ENCODE results near the gene ARFRP1.

DNA sequence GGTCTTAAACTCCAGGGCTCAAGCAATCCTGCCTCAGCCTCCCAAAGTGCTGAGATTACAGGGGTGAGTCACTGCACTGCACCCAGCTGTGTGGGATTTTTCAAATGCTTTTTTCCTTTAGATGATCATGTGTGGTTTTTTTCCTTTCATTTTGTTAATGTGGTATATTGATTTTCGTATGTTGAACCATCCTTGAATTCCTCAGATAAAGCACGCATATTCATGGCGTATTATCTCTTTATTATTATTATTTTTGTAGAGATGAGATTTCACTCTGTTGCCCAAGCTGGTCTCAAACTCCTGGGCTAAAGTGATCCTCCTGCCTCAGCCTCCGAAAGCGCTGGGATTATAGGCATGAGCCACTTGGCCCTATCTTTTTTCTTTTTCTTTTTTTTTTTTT is 7.1 kb upstream of the ARFRP1 start:
- TF ChIP-seq, protein P1, sequence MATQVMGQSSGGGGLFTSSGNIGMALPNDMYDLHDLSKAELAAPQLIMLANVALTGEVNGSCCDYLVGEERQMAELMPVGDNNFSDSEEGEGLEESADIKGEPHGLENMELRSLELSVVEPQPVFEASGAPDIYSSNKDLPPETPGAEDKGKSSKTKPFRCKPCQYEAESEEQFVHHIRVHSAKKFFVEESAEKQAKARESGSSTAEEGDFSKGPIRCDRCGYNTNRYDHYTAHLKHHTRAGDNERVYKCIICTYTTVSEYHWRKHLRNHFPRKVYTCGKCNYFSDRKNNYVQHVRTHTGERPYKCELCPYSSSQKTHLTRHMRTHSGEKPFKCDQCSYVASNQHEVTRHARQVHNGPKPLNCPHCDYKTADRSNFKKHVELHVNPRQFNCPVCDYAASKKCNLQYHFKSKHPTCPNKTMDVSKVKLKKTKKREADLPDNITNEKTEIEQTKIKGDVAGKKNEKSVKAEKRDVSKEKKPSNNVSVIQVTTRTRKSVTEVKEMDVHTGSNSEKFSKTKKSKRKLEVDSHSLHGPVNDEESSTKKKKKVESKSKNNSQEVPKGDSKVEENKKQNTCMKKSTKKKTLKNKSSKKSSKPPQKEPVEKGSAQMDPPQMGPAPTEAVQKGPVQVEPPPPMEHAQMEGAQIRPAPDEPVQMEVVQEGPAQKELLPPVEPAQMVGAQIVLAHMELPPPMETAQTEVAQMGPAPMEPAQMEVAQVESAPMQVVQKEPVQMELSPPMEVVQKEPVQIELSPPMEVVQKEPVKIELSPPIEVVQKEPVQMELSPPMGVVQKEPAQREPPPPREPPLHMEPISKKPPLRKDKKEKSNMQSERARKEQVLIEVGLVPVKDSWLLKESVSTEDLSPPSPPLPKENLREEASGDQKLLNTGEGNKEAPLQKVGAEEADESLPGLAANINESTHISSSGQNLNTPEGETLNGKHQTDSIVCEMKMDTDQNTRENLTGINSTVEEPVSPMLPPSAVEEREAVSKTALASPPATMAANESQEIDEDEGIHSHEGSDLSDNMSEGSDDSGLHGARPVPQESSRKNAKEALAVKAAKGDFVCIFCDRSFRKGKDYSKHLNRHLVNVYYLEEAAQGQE (IDR thresholded peaks at IDR 0.05; ENCODE audit: insufficient replicate concordance, low read depth) = no peak
- no peak for TF ChIP-seq POLR2AphosphoS5 (IDR thresholded peaks at IDR 0.05; ENCODE audit: low read depth)

Measured in HL-60 (cell line).